SK-N-SH (cell line): ENCODE results near the gene EAF1. TPM values are rescaled to one million over a fixed set of nuclear protein-coding genes. Genes with fewer than 3 reads are reported as not detected.
"Not testable (repeated sequence)": the region's sequence is repeated elsewhere in the genome, so short reads cannot be mapped to it uniquely, and the experiment has no call there.

ENCODE experiments used
- CTCF ChIA-PET: fragments of 300-600, 350-600 bp; formaldehyde crosslinking; extraction: SDS; loops from one replicate; lab custom pipeline; 2021; lab: Yijun Ruan, JAX
- POLR2A ChIA-PET: fragments of 350-600 bp; sonication (Branson Sonifier 250); formaldehyde crosslinking; extraction: SDS; loops from one replicate; lab custom pipeline; 2020; ENCODE audit warnings: antibody characterized with exemption, inconsistent platforms; lab: Yijun Ruan, JAX
- DNase-seq: peaks from one replicate; pipeline ENCODE4 v3.0.0; 2012
- H2AFZ ChIP-seq: fragments of 200-600 bp; sonication (generic); 2 replicates; pipeline ENCODE4 v1.8.1; 2016; ENCODE audit warnings: antibody characterized with exemption, mild to moderate bottlenecking, low read depth
- H3F3A ChIP-seq: fragments of 200-600 bp; sonication (generic); replicated peaks from 2 replicates; pipeline ENCODE3; 2016; ENCODE audit warnings: antibody characterized with exemption, mild to moderate bottlenecking; ENCODE audit not compliant: insufficient read depth
- H3K27ac ChIP-seq, 2 experiments: fragments of 200-500 bp in 1 of 2; fragments of 200-600 bp in 1 of 2; sonication (Bioruptor generic) in 1 of 2; sonication (generic), shearing (Covaris generic) in 1 of 2; 2 replicates each; pipeline versions ENCODE4 v1.5.1 to v1.6.1; 2014 to 2016; ENCODE audit warnings: low read depth in 2 of 2, inconsistent platforms in 1 of 2, low read length in 1 of 2, mild to moderate bottlenecking in 1 of 2, mixed read lengths in 1 of 2
- H3K27me3 ChIP-seq: fragments of 200-600 bp; sonication (generic), shearing (Covaris generic); 2 replicates; pipeline ENCODE4 v1.6.1; 2016; ENCODE audit warnings: mixed run types; ENCODE audit not compliant: insufficient read depth
- H3K36me3 ChIP-seq, 2 experiments: fragments of 200-500 bp in 1 of 2; fragments of 200-600 bp in 1 of 2; sonication (Bioruptor generic) in 1 of 2; sonication (generic) in 1 of 2; replicated peaks in 1 of 2; 2 replicates each; pipeline versions ENCODE3 to v1.5.1; 2014 to 2016; ENCODE audit warnings: low read length in 1 of 2, mild to moderate bottlenecking in 1 of 2; ENCODE audit not compliant: insufficient read depth in 2 of 2, control insufficient read depth in 1 of 2
- H3K4me1 ChIP-seq, 2 experiments: fragments of 200-500 bp in 1 of 2; fragments of 200-600 bp in 1 of 2; sonication (Bioruptor generic) in 1 of 2; sonication (generic), shearing (Covaris generic) in 1 of 2; 2 replicates each; pipeline versions ENCODE4 v1.5.1 to v1.6.1; 2014 to 2016; ENCODE audit warnings: low read depth in 1 of 2, low read length in 1 of 2, mixed run types in 1 of 2; ENCODE audit not compliant: insufficient read depth in 2 of 2, control insufficient read depth in 1 of 2
- H3K4me2 ChIP-seq: fragments of 200-600 bp; sonication (generic), shearing (Covaris generic); 2 replicates; pipeline ENCODE4 v1.6.1; 2017; ENCODE audit warnings: mixed run types
- H3K4me3 ChIP-seq, 2 experiments: fragments of 200-500 bp in 1 of 2; fragments of 200-600 bp in 1 of 2; sonication (Bioruptor generic) in 1 of 2; sonication (generic), shearing (Covaris generic) in 1 of 2; 2 replicates each; pipeline versions ENCODE4 v1.5.1 to v1.8.1; 2014 to 2016; ENCODE audit warnings: low read depth in 2 of 2, inconsistent platforms in 1 of 2, low read length in 1 of 2, mild to moderate bottlenecking in 1 of 2, mixed read lengths in 1 of 2, moderate library complexity in 1 of 2
- H3K79me2 ChIP-seq: fragments of 200-600 bp; sonication (generic); 2 replicates; pipeline ENCODE4 v1.8.1; 2017; ENCODE audit warnings: mild to moderate bottlenecking; ENCODE audit not compliant: insufficient read depth
- H3K9ac ChIP-seq: fragments of 200-600 bp; sonication (generic); 2 replicates; pipeline ENCODE4 v1.6.1; 2017; ENCODE audit warnings: mixed run types
- H3K9me2 ChIP-seq: fragments of 200-600 bp; sonication (generic); 2 replicates; pipeline ENCODE4 v1.6.1; 2017; ENCODE audit warnings: mixed run types
- H3K9me3 ChIP-seq: fragments of 200-600 bp; sonication (generic); 2 replicates; pipeline ENCODE4 v1.6.1; 2017; ENCODE audit warnings: mixed run types, mild to moderate bottlenecking, moderate library complexity
- H4K20me1 ChIP-seq: fragments of 200-600 bp; sonication (generic); 2 replicates; pipeline ENCODE4 v1.6.1; 2017; ENCODE audit warnings: mild to moderate bottlenecking, mixed run types; ENCODE audit not compliant: insufficient read depth
- CHD2 ChIP-seq: fragments of 150-350 bp; IDR thresholded peaks from 2 replicates; pipeline ENCODE4 v1.6.1; 2018; ENCODE audit warnings: low read length; ENCODE audit not compliant: partially characterized antibody
- GABPA ChIP-seq: IDR thresholded peaks from 2 replicates; pipeline ENCODE4 v1.4.0; 2012; ENCODE audit warnings: low read depth, mild to moderate bottlenecking
- GATA2 ChIP-seq: sonication (generic); formaldehyde crosslinking; IDR thresholded peaks from 2 replicates; pipeline ENCODE4 v1.5.0; 2020; ENCODE audit warnings: mild to moderate bottlenecking, missing genetic modification reagents
- IRF3 ChIP-seq: fragments of 150-350 bp; IDR thresholded peaks from 2 replicates; pipeline ENCODE4 v1.6.1; 2016; ENCODE audit warnings: mild to moderate bottlenecking, low read depth, low read length
- JUND ChIP-seq: IDR thresholded peaks from 2 replicates; pipeline ENCODE4 v1.4.0; 2012
- NFIC ChIP-seq: IDR thresholded peaks from 2 replicates; pipeline ENCODE4 v1.4.0; 2012; ENCODE audit warnings: borderline replicate concordance
- RAD21 ChIP-seq: IDR thresholded peaks from 2 replicates; pipeline ENCODE4 v1.6.1; 2012; ENCODE audit warnings: mild to moderate bottlenecking, low read length
- RXRA ChIP-seq: IDR thresholded peaks from 2 replicates; pipeline ENCODE4 v1.4.0; 2012; ENCODE audit warnings: low read depth, mild to moderate bottlenecking, borderline replicate concordance
- USF1 ChIP-seq: IDR thresholded peaks from 2 replicates; pipeline ENCODE4 v1.4.0; 2012; ENCODE audit warnings: low read depth, borderline replicate concordance
- USF2 ChIP-seq: fragments of 150-350 bp; IDR thresholded peaks from 2 replicates; pipeline ENCODE4 v1.6.1; 2017; ENCODE audit warnings: antibody characterized with exemption, low read length, low read depth, borderline replicate concordance
- YY1 ChIP-seq: IDR thresholded peaks from 2 replicates; pipeline ENCODE4 v1.4.0; 2012; ENCODE audit warnings: low read depth, mild to moderate bottlenecking
- WGBS: methylation state at CpG from one replicate; pipeline ENCODE4 v1.1.6; 2017; ENCODE audit warnings: low lambda C conversion rate; 5-methylcytosine and 5-hydroxymethylcytosine counted together
- polyA plus RNA-seq, 3 experiments: library from polyadenylated mRNA; depleted of rRNA; stranded (reverse); fragments of >200 nt; gene quantifications; 2 replicates each; pipeline ENCODE4 v1.2.3, GENCODE V29; 2012

The EAF1 gene
- polyA plus RNA-seq, 1 of the 3 experiments (the other 2 are of a cell fraction) = 10.0 TPM

GRCh38 chr3:15456321-15456720 lies 28.9 kb downstream of the EAF1 start:
- TF ChIP-seq NFIC (no peak), IRF3 (no peak), USF1 (no peak), CHD2 (no peak), JUND (no peak), RXRA (no peak), RAD21 (no peak), USF2 (no peak), YY1 (no peak), GABPA (no peak), GATA2 (CRISPR knock-in tag) (no peak)
- ChIA-PET CTCF (no interaction called here), POLR2A (no interaction called here)
- no peak overlapping the region for H3K9ac ChIP-seq
- no peak overlapping the region for H3K4me3 ChIP-seq
- no peak overlapping the region for H3K27ac ChIP-seq
- WGBS = 86% methylated on average over 2 of the region's 2 CpGs
- no peaks in the 10 kb centered on the region for H3K9me3 ChIP-seq
- no peaks in the 10 kb centered on the region for H3K79me2 ChIP-seq
- H3K4me1 ChIP-seq = peaks cover 0 to 12% of the 10 kb centered on the region in 2 experiments; a peak in 2 of 4 replicates
- H3F3A ChIP-seq = no peaks in the 10 kb centered on the region
- no peaks in the 10 kb centered on the region for H3K27me3 ChIP-seq
- no peak overlapping the region for H2AFZ ChIP-seq
- DNase-seq = no peak
- H3K9me2 ChIP-seq = no peaks in the 10 kb centered on the region
- no peaks in the 10 kb centered on the region for H4K20me1 ChIP-seq
- peaks cover 0 to 3% of the 10 kb centered on the region in 2 experiments for H3K36me3 ChIP-seq
- H3K4me2 ChIP-seq = no peak overlapping the region

GRCh38 chr3:15456915-15457314 lies 29.5 kb downstream of the EAF1 start:
- POLR2A ChIA-PET, H2AFZ ChIP-seq, H3K9me3 ChIP-seq, DNase-seq, CTCF ChIA-PET, H4K20me1 ChIP-seq, H3K4me3 ChIP-seq, H3K4me2 ChIP-seq, H3K79me2 ChIP-seq, H3K9me2 ChIP-seq, H3K27me3 ChIP-seq, H3K36me3 ChIP-seq, H3K9ac ChIP-seq, H3F3A ChIP-seq, H3K27ac ChIP-seq: not testable (repeated sequence)
- WGBS = 81% methylated on average over 10 of the region's 10 CpGs
- H3K4me1 ChIP-seq = peaks cover 0 to 17% of the 10 kb centered on the region in 2 experiments; a peak in 2 of 4 replicates
